Breast epithelium (tissue), 4 donors: ENCODE results near the gene PMFBP1. TPM values are rescaled to one million over a fixed set of nuclear protein-coding genes. Genes with fewer than 3 reads are reported as not detected.

ENCODE experiments used
- DNase-seq, 2 donors: peaks; one replicate each; pipeline ENCODE4 v3.0.0-alpha.2; 2019; ENCODE audit warnings: low spot score in 2 of 2
- H3K27ac ChIP-seq, 2 donors: fragments of 200-600 bp; sonication (generic) in 1 of 2; one replicate each; pipeline ENCODE4 v1.5.1; 2016 to 2019; ENCODE audit warnings: mild to moderate bottlenecking in 1 of 2
- H3K27me3 ChIP-seq, 2 donors: fragments of 200-600 bp; sonication (generic) in 1 of 2; one replicate each; pipeline versions ENCODE4 v1.5.1 to v1.6.0; 2017 to 2019; ENCODE audit warnings: control low read depth in 1 of 2, mild to moderate bottlenecking in 1 of 2
- H3K36me3 ChIP-seq: fragments of 200-600 bp; one replicate; pipeline ENCODE4 v1.5.1; 2019
- H3K4me1 ChIP-seq, 2 donors: fragments of 200-600 bp; sonication (generic); one replicate each; pipeline ENCODE4 v1.5.1; 2016 to 2019; ENCODE audit warnings: control low read depth in 1 of 2
- H3K4me3 ChIP-seq, 3 donors: fragments of 200-600 bp; sonication (generic); 1 replicate in 2 of 3; 2 replicates in 1 of 3; pipeline ENCODE4 v1.5.1; 2016 to 2019; ENCODE audit warnings: mild to moderate bottlenecking in 3 of 3, moderate library complexity in 2 of 3
- H3K9me3 ChIP-seq, 2 donors: fragments of 200-600 bp; sonication (generic) in 1 of 2; one replicate each; pipeline ENCODE4 v1.5.1; 2016 to 2019; ENCODE audit warnings: control low read depth in 1 of 2
- POLR2A ChIP-seq: fragments of 450-650 bp; IDR thresholded peaks from one replicate; pipeline ENCODE4 v1.6.1; 2016; ENCODE audit warnings: antibody characterized with exemption, mild to moderate bottlenecking, moderate library complexity
- POLR2AphosphoS5 ChIP-seq, 3 donors: sonication (generic); formaldehyde crosslinking; IDR thresholded peaks; one replicate each; pipeline ENCODE4 v1.6.1; 2017; ENCODE audit warnings: antibody characterized with exemption in 3 of 3
- intact Hi-C: fragments of 100-400 bp; cut with DNase I; formaldehyde crosslinking; loops from one replicate; pipeline ENCODE4 v1.15.1; 2023; ENCODE audit warnings: low total_unique reads
- total RNA-seq, 3 donors: library from RNA; depleted of rRNA; stranded (reverse); fragments of >200 nt; gene quantifications; one replicate each; pipeline ENCODE4 v1.1.0, GENCODE V29; 2016
- TF ChIP-seq, protein P1 (sequence below), 3 donors: fragments of 450-650 bp; IDR thresholded peaks; one replicate each; pipeline ENCODE4 v1.5.1; 2016 to 2017; ENCODE audit warnings: antibody characterized with exemption in 3 of 3, mild to moderate bottlenecking in 3 of 3, moderate library complexity in 3 of 3

PMFBP1 gene
- total RNA-seq, 3 donors from 2014 or later = 0.33 to 2.2 (median 1.8) TPM

DNA sequence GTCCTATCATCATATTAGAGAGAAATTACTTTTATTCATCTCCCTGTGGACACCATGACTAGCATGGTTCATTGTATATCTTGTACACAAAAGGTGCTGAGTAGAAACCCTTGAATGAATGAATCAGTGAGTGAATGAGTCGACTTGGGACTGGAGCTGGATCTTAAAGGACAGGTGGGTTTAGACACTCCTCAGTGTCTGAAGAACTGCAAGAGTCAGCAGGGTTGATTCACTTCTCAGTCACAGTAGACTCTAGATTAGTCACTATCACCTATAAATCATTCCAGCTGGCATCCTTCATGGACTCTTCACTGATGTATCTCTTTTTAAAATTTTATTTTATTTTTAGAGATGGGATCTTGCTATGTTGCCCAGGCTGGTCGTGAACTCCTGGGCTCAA, 30.1 kb upstream of the PMFBP1 start:
- H3K27ac ChIP-seq = no peak overlapping the region
- H3K9me3 ChIP-seq = no peaks in the 10 kb centered on the region
- no peaks in the 10 kb centered on the region for H3K27me3 ChIP-seq
- H3K4me1 ChIP-seq = no peaks in the 10 kb centered on the region
- H3K36me3 ChIP-seq = no peaks in the 10 kb centered on the region
- intact Hi-C loops = no loop called here
- no peak for DNase-seq
- TF ChIP-seq, protein P1, sequence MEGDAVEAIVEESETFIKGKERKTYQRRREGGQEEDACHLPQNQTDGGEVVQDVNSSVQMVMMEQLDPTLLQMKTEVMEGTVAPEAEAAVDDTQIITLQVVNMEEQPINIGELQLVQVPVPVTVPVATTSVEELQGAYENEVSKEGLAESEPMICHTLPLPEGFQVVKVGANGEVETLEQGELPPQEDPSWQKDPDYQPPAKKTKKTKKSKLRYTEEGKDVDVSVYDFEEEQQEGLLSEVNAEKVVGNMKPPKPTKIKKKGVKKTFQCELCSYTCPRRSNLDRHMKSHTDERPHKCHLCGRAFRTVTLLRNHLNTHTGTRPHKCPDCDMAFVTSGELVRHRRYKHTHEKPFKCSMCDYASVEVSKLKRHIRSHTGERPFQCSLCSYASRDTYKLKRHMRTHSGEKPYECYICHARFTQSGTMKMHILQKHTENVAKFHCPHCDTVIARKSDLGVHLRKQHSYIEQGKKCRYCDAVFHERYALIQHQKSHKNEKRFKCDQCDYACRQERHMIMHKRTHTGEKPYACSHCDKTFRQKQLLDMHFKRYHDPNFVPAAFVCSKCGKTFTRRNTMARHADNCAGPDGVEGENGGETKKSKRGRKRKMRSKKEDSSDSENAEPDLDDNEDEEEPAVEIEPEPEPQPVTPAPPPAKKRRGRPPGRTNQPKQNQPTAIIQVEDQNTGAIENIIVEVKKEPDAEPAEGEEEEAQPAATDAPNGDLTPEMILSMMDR (IDR thresholded peaks at IDR 0.05) = no peak
- TF ChIP-seq POLR2A (no peak), POLR2AphosphoS5 (IDR thresholded peaks at IDR 0.05) (no peak)
- H3K4me3 ChIP-seq = no peak overlapping the region

DNA sequence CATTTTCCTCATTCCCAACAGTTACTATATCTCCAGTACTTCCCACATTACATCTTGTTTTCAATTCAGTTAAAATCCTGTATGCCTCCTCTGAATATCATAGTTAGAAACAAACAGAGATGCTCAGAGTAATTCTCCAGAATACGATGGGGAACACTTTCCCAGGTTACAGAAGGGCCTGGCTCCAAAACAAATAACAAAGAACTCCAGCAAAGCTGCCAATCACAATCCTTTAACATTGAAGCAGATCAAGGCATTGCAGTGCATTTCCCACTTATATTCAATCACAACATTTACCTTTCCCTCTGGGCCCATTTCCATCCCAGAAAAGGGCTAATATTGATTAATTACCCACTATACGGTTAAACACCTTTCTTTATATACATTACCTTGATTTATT, 29.4 kb upstream of the PMFBP1 start:
- Histone ChIP-seq H3K36me3 (no peaks in the 10 kb centered on the region), H3K27ac (no peak overlapping the region), H3K4me3 (no peak overlapping the region), H3K4me1 (no peaks in the 10 kb centered on the region), H3K9me3 (no peaks in the 10 kb centered on the region), H3K27me3 (no peaks in the 10 kb centered on the region)
- DNase-seq = no peak
- TF ChIP-seq POLR2AphosphoS5 (IDR thresholded peaks at IDR 0.05) = no peak
- TF ChIP-seq POLR2A = no peak
- TF ChIP-seq, protein P1 (IDR thresholded peaks at IDR 0.05) = no peak
- intact Hi-C loops = no loop called here

DNA sequence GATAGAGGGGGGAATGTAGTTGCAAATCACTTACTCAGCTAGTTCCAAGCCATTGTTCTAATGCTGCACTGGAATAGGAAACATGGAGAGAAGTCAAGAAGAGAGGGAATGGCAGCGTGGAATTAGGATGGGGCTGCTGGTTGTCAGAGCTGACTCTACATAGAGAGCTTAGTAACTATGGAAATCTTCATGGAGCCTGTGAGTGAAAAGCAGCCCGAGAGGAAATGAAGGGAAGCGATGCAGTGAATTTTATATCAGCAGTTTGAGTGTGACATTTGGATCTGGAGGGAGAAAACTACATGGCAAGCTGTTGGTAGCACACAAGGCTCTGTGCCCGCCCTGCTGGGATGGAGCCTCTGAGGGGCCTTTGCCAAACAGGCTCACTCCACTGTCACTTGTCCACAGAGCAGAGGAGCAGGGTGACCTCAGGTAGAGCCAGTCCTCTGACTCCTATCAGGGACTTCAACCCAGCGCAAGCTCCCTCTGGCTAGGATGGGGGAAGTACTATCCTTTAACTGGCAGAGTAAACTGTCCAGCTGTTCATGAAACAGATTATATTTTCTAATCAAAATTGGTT, 27.9 kb upstream of the PMFBP1 start:
- H3K4me3 ChIP-seq = no peak overlapping the region
- no peaks in the 10 kb centered on the region for H3K27me3 ChIP-seq
- H3K9me3 ChIP-seq = no peaks in the 10 kb centered on the region
- H3K4me1 ChIP-seq = no peaks in the 10 kb centered on the region
- intact Hi-C loops = no loop called here
- no peaks in the 10 kb centered on the region for H3K36me3 ChIP-seq
- TF ChIP-seq, protein P1 (IDR thresholded peaks at IDR 0.05) = no peak
- TF ChIP-seq POLR2AphosphoS5 (IDR thresholded peaks at IDR 0.05) = no peak
- no peak for TF ChIP-seq POLR2A
- no peak overlapping the region for H3K27ac ChIP-seq
- no peak for DNase-seq

DNA sequence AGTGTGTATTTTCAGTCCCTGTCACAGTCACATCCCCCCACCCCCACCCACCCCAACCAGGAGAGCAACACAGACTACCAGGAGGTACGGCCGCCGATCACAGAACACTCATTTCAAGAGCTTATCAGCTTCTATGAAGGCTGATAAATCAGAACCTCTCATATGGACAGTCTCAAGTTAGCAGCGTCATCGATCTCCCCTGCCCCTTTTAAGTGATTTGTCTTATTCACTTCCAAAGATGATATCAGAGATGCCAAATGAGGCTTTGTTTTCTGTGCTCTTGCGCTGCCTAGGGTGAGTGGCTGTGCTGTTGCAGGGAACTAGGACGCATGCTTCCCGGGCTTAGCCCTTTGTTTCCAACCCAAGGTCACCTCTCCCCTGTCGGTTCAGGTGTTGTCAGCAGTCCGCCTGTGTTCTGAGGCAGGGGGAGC, 26.8 kb upstream of the PMFBP1 start:
- TF ChIP-seq POLR2AphosphoS5 (IDR thresholded peaks at IDR 0.05) = no peak
- TF ChIP-seq, protein P1 (IDR thresholded peaks at IDR 0.05) = no peak
- intact Hi-C loops = no loop called here
- Histone ChIP-seq H3K27ac (no peak overlapping the region), H3K27me3 (no peaks in the 10 kb centered on the region), H3K4me3 (no peak overlapping the region), H3K9me3 (no peaks in the 10 kb centered on the region), H3K36me3 (no peaks in the 10 kb centered on the region), H3K4me1 (no peaks in the 10 kb centered on the region)
- no peak for DNase-seq

DNA sequence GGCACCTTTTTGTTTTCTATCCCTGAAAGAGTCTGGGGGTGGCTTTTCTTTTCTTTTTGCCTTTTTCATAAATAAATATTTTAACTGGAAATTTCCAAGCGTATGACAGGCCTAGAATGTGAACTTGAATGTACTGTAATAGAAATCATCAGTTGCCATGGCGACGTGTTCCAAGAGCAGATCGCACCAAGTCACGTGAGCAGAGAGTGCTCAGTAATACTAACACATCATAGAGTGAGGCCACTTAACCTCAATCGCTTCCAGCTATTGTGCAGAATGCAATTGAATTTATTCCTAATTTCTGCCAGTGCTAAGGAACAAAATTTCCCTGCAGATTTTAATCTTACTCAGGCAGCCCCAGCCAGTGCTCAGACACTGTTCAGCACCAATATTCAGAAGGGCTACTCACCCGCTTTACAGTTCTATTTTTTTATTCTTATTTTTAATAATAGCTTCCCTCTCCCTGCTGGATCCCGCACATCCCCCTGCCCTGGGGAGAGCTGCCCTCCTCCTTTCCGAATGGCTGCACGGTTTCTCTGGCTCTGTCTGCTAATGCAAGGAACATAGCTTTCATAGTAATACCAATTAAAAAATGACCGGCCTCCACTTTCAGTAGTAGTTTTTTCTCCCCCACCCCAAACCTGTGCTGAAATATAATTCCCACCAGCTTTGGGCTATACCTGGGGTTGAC, 26.2 kb upstream of the PMFBP1 start:
- DNase-seq = no peak
- Histone ChIP-seq H3K4me1 (no peaks in the 10 kb centered on the region), H3K27ac (peak overlapping the region in 1 of 2 donors; percentile 25), H3K27me3 (no peaks in the 10 kb centered on the region), H3K9me3 (no peaks in the 10 kb centered on the region), H3K4me3 (no peak overlapping the region), H3K36me3 (no peaks in the 10 kb centered on the region)
- TF ChIP-seq, protein P1 (IDR thresholded peaks at IDR 0.05) = no peak
- TF ChIP-seq POLR2A (no peak), POLR2AphosphoS5 (IDR thresholded peaks at IDR 0.05) (no peak)
- intact Hi-C loops = no loop called here
